ENCODE results near the gene COPE. TPM values are rescaled to one million over a fixed set of nuclear protein-coding genes. Genes with fewer than 3 reads are reported as not detected.
"Not testable (repeated sequence)": the region's sequence is repeated elsewhere in the genome, so short reads cannot be mapped to it uniquely, and the experiment has no call there.

COPE gene
- polyA plus RNA-seq (2013, experiment 1 of 2), result 225 TPM
- 188 TPM for polyA plus RNA-seq (2013, experiment 2 of 2)

DNA sequence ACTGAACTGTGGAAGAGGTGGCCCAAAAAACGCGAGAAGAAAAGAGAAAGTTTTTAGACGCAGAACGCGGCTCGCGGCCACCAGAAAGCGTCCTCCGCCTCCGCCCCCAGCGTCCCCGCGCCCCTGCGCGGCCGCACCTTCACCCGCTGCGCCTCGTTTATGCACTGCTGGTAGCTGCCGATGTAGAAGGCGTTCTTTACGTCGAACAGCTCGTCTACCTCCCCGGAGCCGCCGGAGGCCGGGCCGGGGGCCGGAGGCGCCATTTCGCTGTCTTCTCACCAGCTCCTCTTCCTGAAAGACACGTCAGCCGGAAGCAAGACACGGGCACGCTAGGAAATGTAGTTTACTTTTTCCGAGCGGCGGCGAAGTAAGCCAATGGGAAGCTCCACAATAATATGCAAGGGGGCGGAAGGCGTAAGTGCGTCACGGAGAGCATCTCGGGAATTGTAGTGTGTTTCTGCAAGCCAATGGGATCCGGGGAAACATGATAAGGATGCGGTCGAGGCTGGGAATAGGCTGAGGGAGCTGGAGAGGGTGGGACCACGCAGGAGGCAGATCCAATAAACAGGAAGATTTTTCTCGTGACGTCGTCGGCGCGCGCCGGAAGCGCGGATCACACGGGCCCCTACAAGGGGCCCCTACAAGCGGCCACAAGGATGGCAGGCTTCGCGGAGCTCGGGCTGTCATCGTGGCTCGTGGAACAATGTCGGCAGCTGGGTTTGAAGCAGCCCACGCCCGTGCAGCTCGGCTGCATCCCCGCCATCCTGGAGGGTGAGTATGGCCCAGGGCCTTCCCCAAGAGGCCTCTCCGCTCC is at the start of gene COPE, which contains the start of gene DDX49:
COPE (minus strand) TSS at position 302 of the 814 bp plus-strand sequence; CDS start at position 263, 39 bp downstream.
DDX49 (plus strand) TSS at position 630 of the 814 bp plus-strand sequence; CDS start at position 657, 27 bp downstream.
- WGBS, 2 experiments (ENCODE audit: insufficient coverage in 2 of 2), result 0% methylated on average over 68 to 69 of the region's 72 CpGs
- peak within 1 kb of the TSS; percentile 82 for H3K4me3 ChIP-seq (ENCODE audit: extremely low read depth, insufficient read depth, low read length, poor library complexity, severe bottlenecking)
- no peaks in the 10 kb centered on the region for H3K9me3 ChIP-seq (ENCODE audit: control insufficient read depth, low read length)
- H3K27ac ChIP-seq (ENCODE audit: low read depth, low read length, severe bottlenecking), result peak within 1 kb of the TSS; percentile 97
- H3K4me1 ChIP-seq (ENCODE audit: control insufficient read depth, insufficient read depth, low read length, poor library complexity, severe bottlenecking), result peaks cover 5% of the 10 kb centered on the region
- H3K36me3 ChIP-seq (ENCODE audit: control insufficient read depth, insufficient read depth, low read length), result peaks cover 50% of the 10 kb centered on the region

DNA sequence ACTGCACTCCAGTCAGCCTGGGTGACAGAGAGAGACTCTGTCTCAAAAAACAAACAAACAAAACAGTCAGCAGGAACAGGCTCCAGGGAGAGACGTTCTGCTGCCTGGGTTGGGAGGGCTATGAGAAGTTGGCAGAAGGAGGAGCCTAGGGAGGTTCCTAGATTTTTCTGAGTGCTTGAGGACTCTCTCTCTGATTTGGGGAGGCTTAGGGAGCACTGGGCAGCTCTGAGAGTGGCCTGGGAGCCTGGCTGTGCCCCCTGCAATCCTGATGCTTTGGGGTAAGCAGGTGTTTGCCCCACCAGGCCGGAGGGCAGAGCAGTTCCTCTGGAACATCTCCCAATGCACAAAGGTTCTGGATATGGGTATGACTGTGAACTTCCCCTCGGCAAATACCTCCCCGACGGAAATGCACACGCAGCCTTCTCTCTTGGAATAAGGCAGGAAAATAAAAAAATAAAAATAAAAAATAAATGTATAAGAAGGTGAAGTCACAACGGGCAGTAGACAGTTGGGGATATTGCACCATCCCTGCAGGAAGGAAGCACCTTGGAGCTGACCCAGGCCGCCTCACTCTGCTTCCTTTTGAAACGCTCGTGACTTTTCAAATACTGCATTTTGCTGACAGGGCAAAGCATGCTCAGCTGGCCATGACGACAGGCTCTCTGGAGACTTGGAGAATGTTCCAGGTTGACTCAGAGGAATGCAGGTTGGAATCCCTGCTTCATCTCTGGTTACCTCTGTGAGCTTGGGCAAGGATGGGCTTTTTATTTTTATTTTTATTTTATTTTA is 48.4 kb upstream of the COPE start:
- Histone ChIP-seq H3K4me1 (ENCODE audit: control insufficient read depth, insufficient read depth, low read length, poor library complexity, severe bottlenecking) (peaks cover 6% of the 10 kb centered on the region), H3K9me3 (ENCODE audit: control insufficient read depth, low read length) (no peaks in the 10 kb centered on the region), H3K4me3 (ENCODE audit: extremely low read depth, insufficient read depth, low read length, poor library complexity, severe bottlenecking) (no peak overlapping the region), H3K36me3 (ENCODE audit: control insufficient read depth, insufficient read depth, low read length) (no peaks in the 10 kb centered on the region), H3K27ac (ENCODE audit: low read depth, low read length, severe bottlenecking) (no peak overlapping the region)
- 84 to 89% methylated on average over 7 of the region's 11 CpGs for WGBS, 2 experiments (ENCODE audit: insufficient coverage in 2 of 2)

DNA sequence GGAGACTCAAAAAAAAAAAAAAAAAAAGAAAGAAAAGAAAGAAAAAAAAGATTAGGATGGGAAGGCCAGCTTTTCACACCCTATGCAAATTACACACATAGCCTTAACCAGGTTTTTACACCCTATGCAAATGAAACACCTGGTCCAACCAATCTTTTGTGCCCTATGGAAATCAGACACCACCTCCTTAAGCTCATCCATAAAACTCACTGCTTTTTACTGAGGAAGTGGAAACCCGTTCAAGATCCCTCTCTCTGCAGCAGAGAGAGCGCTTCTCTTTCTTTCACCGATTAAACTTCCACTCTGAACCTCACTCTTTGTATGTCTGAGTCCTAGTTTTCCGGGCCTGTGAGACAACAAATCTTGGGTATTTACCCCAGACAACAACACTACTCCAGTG is 47.1 kb upstream of the COPE start:
- no peak overlapping the region for H3K27ac ChIP-seq (ENCODE audit: low read depth, low read length, severe bottlenecking)
- H3K36me3 ChIP-seq (ENCODE audit: control insufficient read depth, insufficient read depth, low read length), result no peaks in the 10 kb centered on the region
- 48 to 60% methylated on average over 4 of the region's 4 CpGs for WGBS, 2 experiments (ENCODE audit: insufficient coverage in 2 of 2)
- no peak overlapping the region for H3K4me3 ChIP-seq (ENCODE audit: extremely low read depth, insufficient read depth, low read length, poor library complexity, severe bottlenecking)
- H3K4me1 ChIP-seq (ENCODE audit: control insufficient read depth, insufficient read depth, low read length, poor library complexity, severe bottlenecking), result peaks cover 6% of the 10 kb centered on the region
- no peaks in the 10 kb centered on the region for H3K9me3 ChIP-seq (ENCODE audit: control insufficient read depth, low read length)

DNA sequence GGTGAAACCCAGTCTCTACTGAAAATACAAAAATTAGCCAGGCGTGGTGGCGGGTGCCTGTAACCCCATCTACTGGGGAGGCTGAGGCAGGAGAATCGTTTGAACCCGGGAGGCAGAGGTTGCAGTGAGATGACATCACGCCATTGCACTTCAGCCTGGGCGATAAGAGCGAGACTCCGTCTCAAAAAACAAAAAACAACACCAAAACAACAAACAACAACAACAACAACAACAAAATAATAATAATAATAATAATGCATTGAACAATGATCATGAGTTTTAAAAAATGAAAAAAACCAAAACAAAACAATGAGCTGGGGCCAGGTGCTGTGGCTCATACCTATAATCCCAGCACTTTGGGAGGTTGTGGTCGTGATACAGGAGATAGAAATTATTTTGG is 44.9 kb upstream of the COPE start:
- H3K36me3 ChIP-seq (ENCODE audit: control insufficient read depth, insufficient read depth, low read length), result no peaks in the 10 kb centered on the region
- H3K9me3 ChIP-seq (ENCODE audit: control insufficient read depth, low read length), result no peaks in the 10 kb centered on the region
- peaks cover 6% of the 10 kb centered on the region for H3K4me1 ChIP-seq (ENCODE audit: control insufficient read depth, insufficient read depth, low read length, poor library complexity, severe bottlenecking)
- no peak overlapping the region for H3K27ac ChIP-seq (ENCODE audit: low read depth, low read length, severe bottlenecking)
- H3K4me3 ChIP-seq (ENCODE audit: extremely low read depth, insufficient read depth, low read length, poor library complexity, severe bottlenecking), result no peak overlapping the region
- 85 to 93% methylated on average over 4 of the region's 9 CpGs for WGBS, 2 experiments (ENCODE audit: insufficient coverage in 2 of 2)

DNA sequence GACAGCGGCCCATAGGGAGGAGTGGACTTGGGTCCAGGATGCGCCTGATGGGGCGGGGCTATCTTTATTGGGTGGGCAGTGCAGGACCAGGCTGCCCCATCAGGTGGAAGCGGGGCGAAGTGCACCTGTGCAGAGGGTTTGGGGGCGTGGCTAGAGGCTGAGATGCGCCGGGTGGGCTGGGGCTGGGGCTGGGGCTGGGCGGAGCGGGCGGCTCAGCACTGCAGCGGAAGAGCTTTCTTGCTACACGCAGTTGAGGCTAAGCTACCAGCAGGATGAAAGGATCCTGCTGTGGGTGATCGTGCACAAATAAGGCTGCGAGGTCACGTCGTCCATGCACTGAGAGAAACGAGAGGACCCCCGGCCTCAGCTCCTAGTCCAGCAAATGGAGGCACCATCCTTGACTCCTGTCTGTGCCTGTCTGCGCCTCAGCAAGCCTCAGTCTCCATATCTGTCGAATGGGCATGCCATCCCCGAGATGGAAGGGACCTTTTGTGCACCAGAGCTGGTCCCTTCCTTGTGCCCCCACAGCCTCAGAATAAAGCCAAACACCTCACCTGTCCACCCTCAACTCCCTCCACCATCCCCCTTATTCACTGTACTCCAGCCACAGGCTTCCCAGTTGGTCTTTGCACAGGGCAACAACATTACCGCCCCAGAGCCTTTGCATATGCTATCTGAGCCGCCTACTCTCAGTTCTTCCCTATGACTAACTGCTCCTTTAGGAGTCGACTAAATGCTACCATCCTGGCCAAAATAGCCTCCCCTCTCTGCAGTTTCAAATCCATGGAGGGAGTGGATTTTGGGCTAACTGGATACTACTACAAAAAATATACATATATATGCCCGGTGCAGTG is 42.8 kb upstream of the COPE start:
- Histone ChIP-seq H3K27ac (ENCODE audit: low read depth, low read length, severe bottlenecking) (no peak overlapping the region), H3K36me3 (ENCODE audit: control insufficient read depth, insufficient read depth, low read length) (no peaks in the 10 kb centered on the region), H3K4me3 (ENCODE audit: extremely low read depth, insufficient read depth, low read length, poor library complexity, severe bottlenecking) (no peak overlapping the region), H3K4me1 (ENCODE audit: control insufficient read depth, insufficient read depth, low read length, poor library complexity, severe bottlenecking) (no peaks in the 10 kb centered on the region), H3K9me3 (ENCODE audit: control insufficient read depth, low read length) (no peaks in the 10 kb centered on the region)
- WGBS, 2 experiments (ENCODE audit: insufficient coverage in 2 of 2), result 24 to 29% methylated on average over 20 to 25 of the region's 26 CpGs

DNA sequence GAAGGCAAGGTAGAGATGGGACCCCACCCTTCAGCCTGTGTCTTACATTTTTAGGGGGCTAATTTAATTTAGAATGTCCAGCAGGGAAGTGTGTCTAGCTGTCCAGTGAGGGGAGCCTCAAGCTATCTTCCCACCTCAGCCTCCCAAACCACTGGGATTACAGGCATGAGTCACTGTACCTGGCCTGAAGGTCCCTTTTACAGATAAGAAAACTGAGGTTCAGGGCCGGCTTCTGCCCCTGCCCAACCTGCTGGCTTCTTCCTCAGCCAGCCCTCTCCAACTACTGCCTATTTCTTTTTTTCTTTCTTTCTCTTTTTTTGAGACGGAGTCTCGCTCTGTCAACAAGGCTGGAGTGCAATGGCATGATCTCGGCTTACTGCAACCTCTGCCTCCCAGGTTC is 41.2 kb upstream of the COPE start:
- no peaks in the 10 kb centered on the region for H3K4me1 ChIP-seq (ENCODE audit: control insufficient read depth, insufficient read depth, low read length, poor library complexity, severe bottlenecking)
- 84 to 91% methylated on average over 3 to 4 of the region's 4 CpGs for WGBS, 2 experiments (ENCODE audit: insufficient coverage in 2 of 2)
- H3K36me3 ChIP-seq (ENCODE audit: control insufficient read depth, insufficient read depth, low read length), result no peaks in the 10 kb centered on the region
- no peaks in the 10 kb centered on the region for H3K9me3 ChIP-seq (ENCODE audit: control insufficient read depth, low read length)
- no peak overlapping the region for H3K27ac ChIP-seq (ENCODE audit: low read depth, low read length, severe bottlenecking)
- no peak overlapping the region for H3K4me3 ChIP-seq (ENCODE audit: extremely low read depth, insufficient read depth, low read length, poor library complexity, severe bottlenecking)

DNA sequence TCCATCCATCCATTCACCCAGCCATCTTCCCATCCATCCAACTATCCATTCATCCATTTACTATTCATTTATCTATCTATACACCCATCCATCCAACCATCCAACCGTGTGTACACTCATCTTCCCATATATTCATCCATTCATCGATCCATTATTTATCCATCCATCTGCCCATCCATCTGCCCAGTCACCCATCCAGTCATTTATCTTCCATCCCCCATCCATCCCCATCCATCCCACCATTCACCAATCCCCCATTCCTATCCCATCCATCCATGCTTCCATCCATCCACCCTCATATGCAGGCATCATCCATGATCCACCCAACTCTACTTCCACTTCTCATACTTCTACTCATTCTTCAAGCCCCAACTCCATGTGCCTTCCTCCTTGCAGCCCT is 35.9 kb upstream of the COPE start:
- WGBS, 2 experiments (ENCODE audit: insufficient coverage in 2 of 2), result 89 to 92% methylated on average over 2 of the region's 2 CpGs
- no peaks in the 10 kb centered on the region for H3K4me1 ChIP-seq (ENCODE audit: control insufficient read depth, insufficient read depth, low read length, poor library complexity, severe bottlenecking)
- no peaks in the 10 kb centered on the region for H3K9me3 ChIP-seq (ENCODE audit: control insufficient read depth, low read length)
- no peak overlapping the region for H3K27ac ChIP-seq (ENCODE audit: low read depth, low read length, severe bottlenecking)
- H3K36me3 ChIP-seq (ENCODE audit: control insufficient read depth, insufficient read depth, low read length), result no peaks in the 10 kb centered on the region
- no peak overlapping the region for H3K4me3 ChIP-seq (ENCODE audit: extremely low read depth, insufficient read depth, low read length, poor library complexity, severe bottlenecking)

DNA sequence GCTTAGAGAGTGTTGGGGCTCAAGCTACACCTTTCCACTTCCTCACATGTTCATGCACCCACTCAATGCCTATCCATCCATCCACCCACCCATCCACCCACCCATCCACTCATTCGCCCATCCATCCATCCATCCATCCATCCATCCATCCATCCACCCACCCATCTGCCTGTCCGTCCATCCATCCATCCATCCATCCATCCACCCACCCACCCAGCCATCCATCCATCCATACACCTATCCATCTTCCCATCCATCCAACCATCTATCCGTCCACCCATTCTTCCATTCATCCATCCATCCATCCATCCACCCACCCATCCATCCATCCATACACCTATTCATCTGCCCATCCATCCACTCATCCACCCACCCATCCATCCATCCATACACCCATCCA is 34.9 kb upstream of the COPE start:
- no peaks in the 10 kb centered on the region for H3K4me1 ChIP-seq (ENCODE audit: control insufficient read depth, insufficient read depth, low read length, poor library complexity, severe bottlenecking)
- no peak overlapping the region for H3K4me3 ChIP-seq (ENCODE audit: extremely low read depth, insufficient read depth, low read length, poor library complexity, severe bottlenecking)
- no peaks in the 10 kb centered on the region for H3K36me3 ChIP-seq (ENCODE audit: control insufficient read depth, insufficient read depth, low read length)
- WGBS, 2 experiments (ENCODE audit: insufficient coverage in 2 of 2), result 72 to 89% methylated on average over 3 of the region's 3 CpGs
- no peak overlapping the region for H3K27ac ChIP-seq (ENCODE audit: low read depth, low read length, severe bottlenecking)
- H3K9me3 ChIP-seq (ENCODE audit: control insufficient read depth, low read length), result no peaks in the 10 kb centered on the region

DNA sequence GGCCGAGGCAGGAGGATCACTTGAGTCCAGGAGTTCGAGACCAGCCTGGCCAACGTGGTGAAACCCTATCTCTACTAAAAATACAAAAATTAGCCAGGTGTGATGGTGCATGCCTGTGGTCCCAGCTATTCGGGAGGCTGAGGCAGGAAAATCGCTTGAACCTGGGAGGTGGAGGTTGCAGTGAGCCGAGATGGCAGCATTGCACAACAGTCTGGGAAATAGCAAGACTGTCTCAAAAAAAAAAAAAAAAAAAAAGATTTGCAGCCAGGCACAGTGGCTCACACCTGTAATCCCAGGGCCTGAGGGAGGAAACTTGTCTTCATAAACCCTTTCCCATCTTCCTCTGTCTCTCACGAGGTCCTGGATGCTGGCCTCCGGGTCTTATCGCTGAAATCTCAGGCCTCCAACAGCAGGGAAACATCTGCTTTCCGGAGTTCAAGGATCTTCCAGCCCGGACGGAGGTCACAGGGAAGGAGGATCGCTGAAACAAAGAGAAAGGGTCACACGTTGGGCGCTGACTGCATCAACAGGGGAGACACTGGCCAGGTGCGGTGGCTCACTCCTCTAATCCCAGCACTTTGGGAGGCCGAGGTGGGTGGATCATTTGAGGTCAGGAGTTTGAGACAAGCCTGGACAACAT is 33.3 kb upstream of the COPE start:
- H3K9me3 ChIP-seq (ENCODE audit: control insufficient read depth, low read length); H3K27ac ChIP-seq (ENCODE audit: low read depth, low read length, severe bottlenecking); H3K4me3 ChIP-seq (ENCODE audit: extremely low read depth, insufficient read depth, low read length, poor library complexity, severe bottlenecking); H3K4me1 ChIP-seq (ENCODE audit: control insufficient read depth, insufficient read depth, low read length, poor library complexity, severe bottlenecking); H3K36me3 ChIP-seq (ENCODE audit: control insufficient read depth, insufficient read depth, low read length): not testable (repeated sequence)
- 85 to 87% methylated on average over 13 to 17 of the region's 17 CpGs for WGBS, 2 experiments (ENCODE audit: insufficient coverage in 2 of 2)

DNA sequence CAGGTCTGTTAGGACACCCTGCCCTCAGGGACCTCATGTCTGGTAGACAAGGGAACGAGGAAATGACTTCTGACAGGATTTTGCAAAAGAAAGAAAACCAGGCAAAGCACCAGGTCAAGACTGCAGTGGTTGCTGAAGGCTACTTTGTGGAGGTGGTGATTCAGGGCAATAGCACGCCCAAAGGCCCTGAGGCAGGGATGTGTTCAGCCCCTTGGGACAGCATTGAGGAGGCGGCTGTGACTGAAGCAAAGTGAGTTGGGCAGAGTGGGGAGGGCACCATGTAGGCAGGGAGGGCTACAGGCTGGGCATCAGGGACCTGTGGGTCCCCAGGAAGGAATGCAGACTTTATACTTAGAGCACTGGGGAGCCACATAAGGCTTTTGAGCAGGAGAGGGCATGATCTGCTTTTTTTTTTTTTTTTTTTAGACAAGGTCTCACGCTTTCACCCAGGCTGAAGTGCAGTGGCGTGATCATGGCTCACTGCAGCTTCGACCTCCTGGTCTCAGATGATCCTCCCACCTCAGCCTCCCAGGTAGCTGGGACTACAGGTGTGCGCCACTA is 32.6 kb upstream of the COPE start:
- Histone ChIP-seq H3K4me3 (ENCODE audit: extremely low read depth, insufficient read depth, low read length, poor library complexity, severe bottlenecking) (no peak overlapping the region), H3K9me3 (ENCODE audit: control insufficient read depth, low read length) (no peaks in the 10 kb centered on the region), H3K4me1 (ENCODE audit: control insufficient read depth, insufficient read depth, low read length, poor library complexity, severe bottlenecking) (no peaks in the 10 kb centered on the region), H3K36me3 (ENCODE audit: control insufficient read depth, insufficient read depth, low read length) (no peaks in the 10 kb centered on the region), H3K27ac (ENCODE audit: low read depth, low read length, severe bottlenecking) (no peak overlapping the region)
- WGBS, 2 experiments (ENCODE audit: insufficient coverage in 2 of 2), result 84 to 86% methylated on average over 6 to 7 of the region's 7 CpGs

All from mesodermal cell (in vitro differentiated cells).